HG02678 (cell line): ENCODE results near the gene SRP9.
"Not testable (repeated sequence)": the region's sequence is repeated elsewhere in the genome, so short reads cannot be mapped to it uniquely, and the experiment has no call there.

ENCODE experiments used
- ATAC-seq: cut with Tn5 transposase; IDR thresholded peaks from one replicate; pipeline ENCODE4 v1.9.1; 2021; ENCODE audit warnings: mild to moderate bottlenecking, moderate library complexity; ENCODE audit not compliant: unreplicated experiment

Gene SRP9

DNA sequence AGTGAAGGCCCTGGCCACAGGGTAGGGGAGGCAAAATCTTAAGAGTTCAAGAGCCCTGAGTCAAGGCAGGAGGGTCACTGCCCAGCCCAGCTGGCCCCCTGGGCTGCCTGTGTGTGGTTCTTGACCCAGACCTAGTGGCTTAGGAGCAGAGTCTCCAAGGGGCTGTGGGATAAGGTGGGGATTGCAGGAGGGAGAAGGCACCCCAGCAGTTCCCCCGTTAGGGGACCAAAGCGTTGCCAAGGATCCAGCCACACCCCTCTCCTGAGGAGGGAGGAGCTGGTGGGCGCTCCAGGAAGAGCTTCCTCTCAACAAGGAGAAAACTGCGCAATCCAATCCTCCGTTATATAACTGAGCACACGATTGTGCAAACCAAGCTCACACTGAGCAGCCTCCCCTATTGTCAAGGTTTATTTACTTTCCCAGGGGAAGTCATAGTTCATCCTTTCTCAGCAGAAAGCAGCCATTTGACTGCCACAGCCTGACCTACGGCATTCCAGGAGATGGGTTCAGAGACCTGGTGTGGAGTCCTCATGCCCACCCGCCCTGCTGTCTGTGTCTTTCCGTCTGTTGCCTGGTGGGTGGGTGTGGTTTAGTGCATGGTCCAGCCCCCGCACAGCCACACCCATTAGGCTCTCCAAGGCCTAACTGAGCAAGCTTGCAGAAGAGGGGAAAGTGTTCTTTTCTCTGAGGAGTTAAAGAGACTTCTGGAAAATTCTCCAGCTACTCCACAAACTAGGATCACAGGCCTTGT is 35.8 kb downstream of the SRP9 start:
- no peak for ATAC-seq

- no peak for ATAC-seq
Measured at GRCh38 chr1:225814381-225814780, 36.8 kb downstream of the SRP9 start.

DNA sequence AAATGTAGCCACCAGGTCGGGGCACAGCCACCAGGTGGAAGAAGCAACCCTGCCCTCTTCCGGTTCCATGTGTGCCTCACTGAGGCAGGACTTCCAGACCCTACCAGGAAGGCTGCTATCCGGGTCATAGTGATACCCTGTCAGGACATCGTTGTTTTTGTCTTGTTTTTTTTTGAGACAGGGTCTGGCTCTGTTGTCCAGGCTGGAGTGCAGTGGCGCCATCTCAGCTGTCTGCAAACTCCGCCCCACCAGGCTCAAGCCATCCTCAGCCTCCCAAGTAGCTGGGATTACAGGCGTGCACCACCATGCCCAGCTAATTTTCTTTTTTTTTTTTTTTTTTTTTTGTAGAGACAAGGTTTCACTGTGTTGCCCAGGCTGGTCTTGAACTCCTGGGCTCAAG is 37.5 kb downstream of the SRP9 start:
- ATAC-seq = not testable (repeated sequence)

DNA sequence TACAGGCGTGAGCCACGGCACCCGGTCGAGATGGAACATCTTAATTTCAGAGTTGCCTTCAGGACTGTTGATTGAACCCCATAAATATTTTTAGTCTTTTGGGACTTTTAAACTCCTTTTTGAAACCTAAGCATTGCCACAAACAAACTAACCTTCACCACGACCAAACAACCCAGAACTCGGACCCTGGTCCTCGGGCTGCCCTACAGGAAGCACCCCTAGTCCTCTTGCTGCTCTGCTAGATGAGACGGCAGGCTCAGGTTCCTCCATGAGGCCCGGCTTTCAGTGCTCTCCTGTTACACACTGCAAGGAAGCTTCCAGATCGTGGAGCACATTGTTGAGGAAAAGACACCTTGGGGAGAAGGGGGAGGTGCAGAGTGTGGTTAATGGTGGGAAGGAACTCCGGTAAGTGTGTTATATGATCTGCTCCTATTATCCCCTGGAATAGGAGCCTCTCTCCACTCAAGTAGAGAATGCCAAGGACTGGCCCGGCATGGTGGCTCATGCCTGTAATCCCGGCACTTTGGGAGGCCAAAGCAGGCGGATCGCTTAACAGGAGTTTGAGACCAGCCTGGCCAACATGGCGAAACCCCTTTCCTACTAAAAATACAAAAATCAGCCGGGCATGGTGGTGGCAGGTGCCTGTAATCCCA is 38.0 kb downstream of the SRP9 start:
- no peak for ATAC-seq

GRCh38 chr1:225816643-225817538 is 39.3 kb downstream of the SRP9 start:
- no peak for ATAC-seq

DNA sequence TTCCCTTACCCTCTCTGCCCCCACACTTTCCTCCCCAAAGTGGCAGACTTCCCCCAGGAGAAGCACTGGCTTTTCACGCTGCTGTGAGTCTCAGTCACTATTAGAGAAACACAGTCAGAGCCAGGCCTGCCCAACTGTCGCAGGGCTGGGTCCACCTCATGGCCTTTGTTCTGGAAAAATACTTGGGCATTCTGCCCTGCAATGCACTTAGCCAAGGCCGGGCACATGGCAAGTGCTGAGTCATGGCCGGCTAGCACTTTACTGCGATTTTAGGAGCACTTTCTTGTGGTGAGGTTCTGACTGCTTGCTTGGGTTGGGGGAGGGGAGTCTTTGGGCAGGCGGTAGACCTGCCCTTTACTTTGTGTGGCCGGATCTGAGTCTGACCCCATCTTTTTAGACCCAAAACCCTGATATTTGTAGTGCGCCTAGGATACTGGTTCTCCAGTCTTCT is 40.0 kb downstream of the SRP9 start:
- ATAC-seq = no peak

DNA sequence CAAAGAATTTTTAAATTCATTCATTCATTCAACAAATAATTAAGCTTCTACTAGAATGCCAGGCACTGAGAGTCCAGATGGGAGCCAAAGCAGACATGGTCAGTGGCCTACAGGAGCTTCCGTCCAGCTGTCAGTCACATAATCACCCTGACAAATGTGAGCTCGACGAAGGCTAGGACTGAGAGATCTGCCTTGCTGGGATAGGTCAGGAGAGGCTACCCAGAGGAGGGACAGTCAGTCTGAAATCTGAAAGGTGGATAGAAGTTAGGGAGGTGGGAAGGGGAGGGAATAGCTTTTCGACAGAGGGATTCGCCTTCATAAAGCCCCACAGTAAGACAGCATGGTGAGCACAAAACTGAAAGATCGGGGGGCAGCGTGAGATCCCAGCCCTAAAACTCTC is 40.6 kb downstream of the SRP9 start:
- ATAC-seq = no peak

GRCh38 chr1:225819346-225820192 is 41.9 kb downstream of the SRP9 start:
- ATAC-seq = no peak

DNA sequence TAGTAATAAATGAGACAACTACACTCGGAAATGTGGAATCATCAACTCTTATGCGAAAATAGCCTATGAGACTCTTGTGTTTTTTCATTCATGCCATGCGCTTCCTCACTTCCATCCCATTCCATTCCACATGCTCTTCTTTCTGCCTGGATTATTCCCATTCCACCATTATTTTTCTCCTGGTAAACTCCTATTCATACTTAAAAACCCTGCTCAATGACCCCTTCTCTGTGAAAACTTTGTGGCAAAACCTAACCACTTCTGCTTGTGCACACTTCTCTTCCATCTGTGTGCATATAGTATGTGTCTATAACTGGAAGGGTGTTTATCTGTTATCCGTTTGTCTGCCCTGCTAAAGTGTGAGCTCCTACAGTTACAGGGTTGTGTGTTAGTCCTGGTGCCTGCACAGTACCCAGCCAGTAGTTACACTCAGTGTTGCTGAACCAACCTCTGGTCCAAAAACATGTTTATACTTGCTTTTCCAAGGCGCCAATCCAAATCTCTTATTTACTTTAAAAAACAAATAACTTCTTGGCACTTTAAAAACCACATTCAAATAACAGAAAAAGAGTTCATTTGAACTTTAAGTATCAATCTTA is 43.0 kb downstream of the SRP9 start:
- ATAC-seq = no peak

- ATAC-seq = no peak
Measured at GRCh38 chr1:225822655-225823403, 45.2 kb downstream of the SRP9 start.

DNA sequence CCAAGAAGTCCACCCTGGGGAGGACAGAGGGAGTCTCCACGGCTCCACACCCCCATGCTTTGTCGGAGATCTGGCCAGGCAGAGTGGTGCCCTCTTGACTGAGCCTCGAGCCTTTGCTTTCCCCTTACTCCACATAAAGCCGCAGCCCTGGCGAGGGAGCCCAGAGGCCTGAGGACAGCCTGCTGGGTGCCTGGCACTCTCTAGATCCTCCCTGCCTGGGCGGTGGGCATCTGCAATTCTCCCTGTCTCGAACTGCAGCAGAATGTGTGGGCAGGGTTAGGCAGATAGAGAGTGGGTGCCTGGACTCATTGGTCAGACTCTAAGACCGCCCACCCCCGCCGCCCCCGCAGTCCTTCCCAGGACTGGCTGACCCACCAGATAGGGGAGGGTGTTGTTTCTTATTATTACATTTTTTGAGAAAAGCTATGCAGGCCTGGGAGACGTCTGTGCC is 46.2 kb downstream of the SRP9 start:
- no peak for ATAC-seq

DNA sequence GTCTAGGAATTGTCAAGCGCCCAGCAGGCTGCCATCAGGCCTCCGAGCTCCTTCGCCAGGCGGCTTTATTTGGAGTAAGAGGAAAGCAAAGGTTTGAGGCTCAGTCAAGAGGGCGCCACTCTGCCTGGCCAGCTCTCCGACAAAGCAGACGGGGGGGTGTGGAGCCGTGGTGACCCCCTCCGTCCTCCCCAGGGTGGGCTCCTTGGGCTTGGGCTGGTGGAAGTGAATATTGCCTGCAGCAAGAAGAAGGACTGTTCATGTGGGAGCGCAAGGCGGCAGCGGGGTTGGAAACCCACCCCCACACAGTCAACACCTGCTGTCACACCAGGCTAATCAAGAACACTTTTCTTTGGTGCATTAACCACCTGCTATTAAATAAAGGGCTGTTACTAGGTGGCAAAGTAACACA is 46.9 kb downstream of the SRP9 start:
- no peak for ATAC-seq

DNA sequence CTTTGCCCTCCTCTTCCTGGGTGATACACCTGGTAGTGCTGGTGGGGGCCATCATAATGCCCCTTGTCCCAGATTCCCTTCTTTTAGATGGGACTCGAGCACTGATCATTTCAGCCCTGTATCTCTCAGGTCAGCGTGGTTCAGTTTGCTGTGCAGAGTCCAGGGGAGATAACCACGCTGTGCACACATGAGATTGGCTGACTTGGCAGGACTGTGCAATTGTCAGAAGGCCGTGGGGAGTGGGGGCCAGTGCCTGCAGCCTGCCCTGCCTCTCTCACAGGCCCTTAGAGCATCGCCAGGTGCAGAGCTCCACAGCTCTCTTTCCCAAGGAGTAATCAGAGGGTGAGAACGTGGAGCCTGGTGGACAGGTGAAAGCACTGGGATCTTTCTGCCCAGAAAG is 47.5 kb downstream of the SRP9 start:
- ATAC-seq = no peak

- no peak for ATAC-seq
Measured at GRCh38 chr1:225825607-225826007, 48.0 kb downstream of the SRP9 start.

- no peak for ATAC-seq
Measured at GRCh38 chr1:225827076-225827475, 49.5 kb downstream of the SRP9 start.

- no peak for ATAC-seq
Measured at GRCh38 chr1:225828706-225829345, 51.2 kb downstream of the SRP9 start.

DNA sequence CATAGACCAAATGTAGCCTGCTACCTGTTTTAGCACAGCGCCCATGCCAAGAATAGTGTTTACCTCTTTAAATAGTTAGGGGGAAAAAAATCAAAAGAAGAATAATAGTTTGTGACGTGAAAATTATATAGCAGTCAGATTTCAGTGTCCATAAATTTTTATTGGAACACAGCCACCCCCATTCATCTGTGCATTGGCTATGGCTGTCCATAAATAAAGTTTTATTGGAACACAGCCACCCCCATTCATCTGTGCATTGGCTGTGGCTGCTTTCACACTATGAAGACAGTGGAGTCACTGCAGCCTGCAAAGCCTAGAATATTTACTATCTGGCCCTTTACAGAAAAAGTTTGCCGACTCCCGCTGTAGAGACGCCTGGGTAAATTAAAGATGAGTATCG is 53.2 kb downstream of the SRP9 start:
- ATAC-seq = no peak

GRCh38 chr1:225834417-225835329 is 57.0 kb downstream of the SRP9 start:
- no peak for ATAC-seq
